Measurements from ENCODE around the gene PIGL.
"Not testable (repeated sequence)": the region's sequence is repeated elsewhere in the genome, so short reads cannot be mapped to it uniquely, and the experiment has no call there.

The PIGL gene

GRCh38 chr17:16217002-16217635 lies at the start of gene PIGL:
Gene PIGL (plus strand): TSS chr17:16217210. CDS start chr17:16217227, 17 bp downstream.
- peak; percentile 58 for DNase-seq

- peak; percentile 75 for DNase-seq
Measured at GRCh38 chr17:16171613-16172012, 45.4 kb upstream of the PIGL start.

GRCh38 chr17:16178836-16179235 lies 38.2 kb upstream of the PIGL start:
- no peak for DNase-seq

GRCh38 chr17:16181581-16181980 lies 35.4 kb upstream of the PIGL start:
- DNase-seq = no peak

- DNase-seq = no peak
Measured at GRCh38 chr17:16187642-16188041, 29.4 kb upstream of the PIGL start.

GRCh38 chr17:16189791-16190348 lies 27.1 kb upstream of the PIGL start:
- DNase-seq = no peak

GRCh38 chr17:16190703-16191360 lies 26.2 kb upstream of the PIGL start:
- DNase-seq = no peak

- DNase-seq = no peak
Measured at GRCh38 chr17:16191604-16192003, 25.4 kb upstream of the PIGL start.

GRCh38 chr17:16194307-16194835 lies 22.6 kb upstream of the PIGL start:
- DNase-seq = not testable (repeated sequence)

- DNase-seq = no peak
Measured at GRCh38 chr17:16197276-16197675, 19.7 kb upstream of the PIGL start.

GRCh38 chr17:16199093-16199492 lies 17.9 kb upstream of the PIGL start:
- DNase-seq = no peak

- DNase-seq = not testable (repeated sequence)
Measured at GRCh38 chr17:16201693-16202131, 15.3 kb upstream of the PIGL start.

- DNase-seq = not testable (repeated sequence)
Measured at GRCh38 chr17:16202554-16203500, 14.2 kb upstream of the PIGL start.

GRCh38 chr17:16204763-16205162 lies 12.2 kb upstream of the PIGL start:
- not testable (repeated sequence) for DNase-seq

- DNase-seq = no peak
Measured at GRCh38 chr17:16211590-16211989, 5.4 kb upstream of the PIGL start.

GRCh38 chr17:16212793-16213192 lies 4.2 kb upstream of the PIGL start:
- DNase-seq = no peak

GRCh38 chr17:16214190-16215001 lies 2.6 kb upstream of the PIGL start:
- no peak for DNase-seq

- peak; percentile 19 for DNase-seq
Measured at GRCh38 chr17:16215002-16215272, 2.1 kb upstream of the PIGL start.

GRCh38 chr17:16215273-16215964 lies 1.6 kb upstream of the PIGL start, which contains the start of gene NCOR1:
Gene NCOR1 (minus strand): TSS chr17:16215534. CDS start chr17:16194569, 20,965 bp downstream.
- DNase-seq = peak; percentile 97

- peak; percentile 54 for DNase-seq
Measured at GRCh38 chr17:16215965-16216316, 1.1 kb upstream of the PIGL start.

GRCh38 chr17:16216341-16217001 lies 539 bp upstream of the PIGL start:
- DNase-seq = not testable (repeated sequence)

All from NCI-H510A (cell line).